Measurements from ENCODE around the gene CYLD. TPM values are rescaled to one million over a fixed set of nuclear protein-coding genes. Genes with fewer than 3 reads are reported as not detected.

Gene CYLD
- total and polyA plus RNA-seq, 11 donors: 7.5 to 68.8 (median 38.8) TPM

- WGBS, 4 donors: 98 to 100% (median 99%) methylated on average over 1 of the region's 1 CpG
- DNase-seq: no peak
- TF ChIP-seq POLR2A (IDR thresholded peaks at IDR 0.05): no peak
- TF ChIP-seq CTCF (IDR thresholded peaks at IDR 0.05): no peak
- no peaks in the 10 kb centered on the region for H3K27me3 ChIP-seq
- no peak overlapping the region for H3K4me3 ChIP-seq
- no peak for ATAC-seq
- intact Hi-C loops (cut with DNase I): no loop called here
- peaks cover 0 to 22% (median 5%) of the 10 kb centered on the region in 12 donors for H3K9me3 ChIP-seq
- H3K27ac ChIP-seq: no peak overlapping the region
- peaks cover 0 to 63% (median 11%) of the 10 kb centered on the region in 9 donors for H3K36me3 ChIP-seq
- peaks cover 0 to 43% (median 8%) of the 10 kb centered on the region in 12 donors for H3K4me1 ChIP-seq
These were observed 24.0 kb downstream of the CYLD start for GRCh38 chr16:50765861-50766260.

- Histone ChIP-seq H3K27ac (no peak overlapping the region), H3K36me3 (peaks cover 0 to 56% (median 11%) of the 10 kb centered on the region in 9 donors), H3K4me3 (no peak overlapping the region), H3K4me1 (peaks cover 0 to 29% (median 4%) of the 10 kb centered on the region in 12 donors), H3K9me3 (peaks cover 0 to 22% (median 5%) of the 10 kb centered on the region in 12 donors), H3K27me3 (no peaks in the 10 kb centered on the region)
- 96 to 97% (median 97%) methylated on average over 2 of the region's 2 CpGs for WGBS, 4 donors
- no peak for ATAC-seq
- no peak for TF ChIP-seq POLR2A (IDR thresholded peaks at IDR 0.05)
- TF ChIP-seq CTCF (IDR thresholded peaks at IDR 0.05): no peak
- no peak for DNase-seq
- intact Hi-C loops (cut with DNase I): no loop called here
These were observed 25.3 kb downstream of the CYLD start for GRCh38 chr16:50767197-50767596.

GRCh38 chr16:50771366-50771765 is 29.5 kb downstream of the CYLD start:
- peaks cover 0 to 10% (median 1%) of the 10 kb centered on the region in 12 donors for H3K9me3 ChIP-seq
- no peaks in the 10 kb centered on the region for H3K27me3 ChIP-seq
- peaks cover 0 to 5% (median 0%) of the 10 kb centered on the region in 12 donors for H3K4me1 ChIP-seq
- TF ChIP-seq POLR2A (IDR thresholded peaks at IDR 0.05) (no peak), CTCF (IDR thresholded peaks at IDR 0.05) (no peak)
- DNase-seq: no peak
- 96 to 99% (median 98%) methylated on average over 3 of the region's 3 CpGs for WGBS, 4 donors
- H3K4me3 ChIP-seq: no peak overlapping the region
- H3K36me3 ChIP-seq: peaks cover 0 to 38% (median 5%) of the 10 kb centered on the region in 9 donors
- intact Hi-C loops (cut with DNase I): no loop called here
- ATAC-seq: no peak
- H3K27ac ChIP-seq: no peak overlapping the region

- Histone ChIP-seq H3K36me3 (peaks cover 0 to 48% (median 28%) of the 10 kb centered on the region in 9 donors), H3K4me1 (peaks cover 0 to 5% (median 0%) of the 10 kb centered on the region in 12 donors), H3K4me3 (no peak overlapping the region), H3K27me3 (no peaks in the 10 kb centered on the region), H3K9me3 (peaks cover 0 to 7% (median 0%) of the 10 kb centered on the region in 12 donors), H3K27ac (no peak overlapping the region)
- intact Hi-C loops (cut with DNase I): no loop called here
- DNase-seq (no peak), ATAC-seq (no peak)
- no peak for TF ChIP-seq POLR2A (IDR thresholded peaks at IDR 0.05)
- TF ChIP-seq CTCF (IDR thresholded peaks at IDR 0.05): no peak
- 96 to 97% (median 96%) methylated on average over 5 of the region's 5 CpGs for WGBS, 4 donors
These were observed 32.5 kb downstream of the CYLD start for GRCh38 chr16:50774405-50774804.

All from heart left ventricle (tissue), 16 donors.